Dermis microvascular lymphatic vessel endothelial cell (primary cell): ENCODE results near the gene PAM16. TPM values are rescaled to one million over a fixed set of nuclear protein-coding genes. Genes with fewer than 3 reads are reported as not detected.
"Not testable (repeated sequence)": the region's sequence is repeated elsewhere in the genome, so short reads cannot be mapped to it uniquely, and the experiment has no call there.

Experiments
- DNase-seq, 2 donors: peaks; one replicate each; pipeline versions ENCODE4 v3.0.0 to v3.0.0-alpha.2; 2010; ENCODE audit warnings: low read depth in 2 of 2
- total RNA-seq: library from RNA; depleted of rRNA; stranded (reverse); fragments of >200 nt; gene quantifications from 2 replicates; pipeline ENCODE4 v1.2.1, GENCODE V29; 2014

PAM16 gene
- total RNA-seq, 1 donor from 2014 or later = 19.8 TPM

DNA sequence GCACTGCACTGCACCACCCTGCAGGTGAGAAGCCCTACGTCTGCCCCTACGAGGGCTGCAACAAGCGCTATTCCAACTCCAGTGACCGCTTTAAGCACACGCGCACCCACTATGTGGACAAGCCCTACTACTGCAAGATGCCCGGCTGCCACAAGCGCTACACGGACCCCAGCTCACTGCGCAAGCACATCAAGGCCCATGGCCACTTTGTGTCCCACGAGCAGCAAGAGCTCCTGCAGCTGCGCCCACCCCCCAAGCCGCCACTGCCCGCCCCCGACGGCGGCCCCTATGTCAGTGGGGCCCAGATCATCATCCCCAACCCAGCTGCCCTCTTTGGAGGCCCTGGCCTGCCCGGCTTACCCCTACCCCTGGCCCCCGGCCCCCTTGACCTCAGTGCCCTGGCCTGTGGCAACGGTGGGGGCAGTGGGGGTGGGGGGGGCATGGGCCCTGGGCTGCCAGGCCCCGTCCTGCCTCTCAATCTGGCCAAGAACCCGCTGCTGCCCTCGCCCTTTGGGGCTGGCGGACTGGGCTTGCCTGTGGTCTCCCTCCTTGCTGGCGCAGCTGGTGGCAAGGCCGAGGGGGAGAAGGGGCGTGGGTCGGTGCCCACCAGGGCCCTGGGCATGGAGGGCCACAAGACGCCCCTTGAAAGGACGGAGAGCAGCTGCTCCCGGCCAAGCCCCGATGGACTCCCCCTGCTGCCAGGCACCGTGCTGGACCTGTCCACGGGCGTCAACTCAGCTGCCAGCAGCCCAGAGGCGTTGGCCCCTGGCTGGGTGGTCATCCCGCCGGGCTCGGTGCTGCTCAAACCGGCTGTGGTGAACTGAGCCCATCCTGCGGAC, 14.2 kb downstream of the PAM16 start:
- no peak for DNase-seq

DNA sequence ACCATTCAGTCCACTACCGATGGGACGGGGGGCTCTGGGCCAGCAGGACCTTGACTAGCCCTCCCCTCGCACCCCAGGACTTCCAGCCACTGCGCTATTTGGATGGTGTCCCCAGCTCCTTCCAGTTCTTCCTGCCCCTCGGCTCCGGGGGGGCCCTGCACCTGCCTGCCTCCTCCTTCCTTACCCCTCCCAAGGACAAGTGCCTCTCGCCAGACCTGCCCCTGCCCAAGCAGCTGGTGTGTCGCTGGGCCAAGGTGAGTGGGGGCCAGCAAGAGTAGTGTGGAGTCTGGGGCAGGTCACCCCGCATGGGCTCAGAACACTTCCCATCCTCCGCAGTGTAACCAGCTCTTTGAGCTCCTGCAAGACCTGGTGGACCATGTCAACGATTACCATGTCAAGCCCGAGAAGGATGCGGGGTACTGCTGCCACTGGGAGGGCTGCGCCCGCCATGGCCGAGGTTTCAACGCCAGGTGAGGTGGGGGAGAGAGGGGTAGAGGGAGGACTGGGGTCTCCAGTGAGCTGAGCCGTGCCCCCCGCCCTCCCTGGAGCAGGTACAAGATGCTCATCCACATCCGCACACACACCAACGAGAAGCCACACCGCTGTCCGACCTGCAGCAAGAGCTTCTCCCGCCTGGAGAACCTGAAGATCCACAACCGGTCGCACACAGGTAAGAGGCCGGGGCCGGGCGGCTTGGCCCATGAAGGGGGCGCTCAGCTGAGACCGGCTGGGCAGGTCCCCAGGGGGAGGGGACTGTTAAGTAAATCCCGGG, 16.2 kb downstream of the PAM16 start:
- DNase-seq = no peak

DNA sequence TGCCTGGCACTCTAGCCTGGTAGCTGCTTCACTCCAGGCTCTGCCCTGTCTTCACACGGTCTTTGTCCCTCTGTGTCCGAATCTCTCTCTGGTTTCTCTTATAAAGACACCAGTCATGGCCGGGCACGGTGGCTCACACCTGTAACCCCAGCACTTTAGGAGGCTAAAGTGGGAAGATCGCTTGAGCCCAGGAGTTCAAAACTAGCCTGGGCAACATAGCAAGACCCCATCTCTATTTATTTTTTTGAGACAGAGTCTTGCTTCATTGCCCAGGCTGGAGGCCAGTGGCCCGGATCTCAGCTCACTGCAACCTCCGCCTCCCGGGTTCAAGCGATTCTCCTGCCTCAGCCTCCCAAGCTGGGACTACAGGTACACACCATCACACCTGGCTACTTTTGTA, 17.4 kb downstream of the PAM16 start:
- DNase-seq = not testable (repeated sequence)

DNA sequence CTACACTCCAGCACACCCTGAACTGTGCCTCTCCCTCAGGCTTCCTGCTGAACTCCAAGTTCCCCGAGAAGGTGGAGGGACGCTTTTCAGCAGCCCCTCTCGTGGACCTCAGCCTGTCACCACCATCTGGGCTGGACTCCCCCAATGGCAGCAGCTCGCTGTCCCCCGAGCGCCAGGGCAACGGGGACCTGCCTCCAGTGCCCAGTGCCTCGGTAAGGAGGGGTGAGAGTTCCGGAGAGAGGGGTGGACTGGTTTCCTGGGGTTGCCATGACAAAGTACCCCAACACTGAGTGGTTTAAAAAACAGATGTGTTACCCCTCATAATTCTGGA, 17.8 kb downstream of the PAM16 start:
- DNase-seq = no peak

DNA sequence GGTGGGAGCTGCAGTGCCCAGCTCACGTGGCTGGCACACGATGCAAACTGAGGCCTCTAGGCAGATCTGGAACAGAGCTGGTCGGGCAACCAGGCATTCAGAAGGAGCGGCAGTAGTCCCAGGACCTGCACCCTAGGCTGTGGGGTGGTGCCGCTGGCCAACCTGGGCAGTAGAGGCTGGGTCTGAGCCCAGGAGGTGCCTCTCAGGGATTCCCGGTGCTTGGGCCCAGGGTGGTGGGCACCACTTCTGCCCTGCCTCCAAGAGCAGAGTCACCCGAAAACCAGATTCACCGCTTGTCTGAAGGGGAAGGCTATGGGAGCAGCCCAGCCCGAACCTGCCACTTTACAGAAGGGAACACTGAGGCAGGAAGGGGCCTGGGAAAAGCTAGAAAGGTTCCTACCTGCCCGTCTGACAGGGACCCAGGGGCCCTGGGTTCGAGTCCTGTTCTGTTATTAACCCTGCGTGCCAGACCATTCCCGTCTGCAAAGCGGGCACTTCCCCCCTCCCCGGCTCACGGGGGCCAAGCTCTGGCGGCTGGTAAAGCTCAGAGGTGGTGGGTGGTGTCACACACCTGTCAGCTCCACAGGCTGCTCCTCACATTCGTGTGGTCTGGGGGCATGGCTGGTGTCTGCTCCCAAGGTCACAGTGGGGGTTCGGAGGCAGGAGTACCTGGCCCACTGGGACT, 18.4 kb downstream of the PAM16 start:
- DNase-seq = no peak

DNA sequence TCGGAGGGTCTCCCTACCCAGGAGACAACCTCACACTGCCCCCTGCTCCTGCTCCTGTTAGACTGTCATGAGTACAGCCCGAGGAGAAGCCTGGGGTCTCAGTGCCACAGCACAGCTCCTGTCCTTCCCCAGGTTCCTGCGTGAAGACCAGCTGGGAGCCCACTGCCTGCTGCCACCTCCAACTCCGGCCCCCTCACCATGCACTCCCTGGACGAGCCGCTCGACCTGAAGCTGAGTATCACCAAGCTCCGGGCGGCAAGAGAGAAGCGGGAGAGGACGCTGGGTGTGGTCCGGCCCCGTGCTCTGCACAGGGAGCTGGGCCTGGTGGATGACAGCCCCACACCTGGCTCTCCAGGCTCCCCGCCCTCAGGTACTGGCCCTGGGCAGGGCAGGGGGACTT, 19.0 kb downstream of the PAM16 start:
- DNase-seq = no peak

DNA sequence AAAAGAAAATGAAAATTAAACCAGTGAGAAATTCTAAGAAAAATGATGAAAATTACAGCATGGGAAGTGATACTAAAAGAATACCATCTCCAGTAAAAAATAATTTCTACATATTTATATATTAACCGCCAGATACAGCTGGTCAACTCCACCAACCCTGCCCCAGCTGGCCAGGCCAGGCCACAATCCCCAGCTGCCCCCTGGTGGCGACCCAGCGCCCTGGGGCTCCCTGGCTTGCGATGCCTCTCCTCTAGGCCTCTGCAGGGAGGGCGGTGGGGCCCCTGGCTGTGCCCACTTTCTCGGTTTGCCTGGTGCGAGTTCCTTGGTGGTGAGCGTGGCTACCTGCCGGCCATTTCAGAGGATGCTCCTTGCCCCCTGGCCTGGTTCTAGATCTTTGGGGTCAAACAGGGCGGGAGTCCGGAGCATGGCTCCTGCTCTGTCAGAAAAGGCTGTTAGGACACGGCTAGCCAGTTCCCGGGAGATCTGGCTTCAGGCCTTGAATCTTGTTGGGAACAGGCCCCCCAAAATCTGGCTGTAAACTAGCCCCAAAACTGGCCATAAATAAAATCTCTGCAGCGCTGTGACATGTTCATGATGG, 20.7 kb downstream of the PAM16 start:
- DNase-seq = peak; percentile 47 to 76

DNA sequence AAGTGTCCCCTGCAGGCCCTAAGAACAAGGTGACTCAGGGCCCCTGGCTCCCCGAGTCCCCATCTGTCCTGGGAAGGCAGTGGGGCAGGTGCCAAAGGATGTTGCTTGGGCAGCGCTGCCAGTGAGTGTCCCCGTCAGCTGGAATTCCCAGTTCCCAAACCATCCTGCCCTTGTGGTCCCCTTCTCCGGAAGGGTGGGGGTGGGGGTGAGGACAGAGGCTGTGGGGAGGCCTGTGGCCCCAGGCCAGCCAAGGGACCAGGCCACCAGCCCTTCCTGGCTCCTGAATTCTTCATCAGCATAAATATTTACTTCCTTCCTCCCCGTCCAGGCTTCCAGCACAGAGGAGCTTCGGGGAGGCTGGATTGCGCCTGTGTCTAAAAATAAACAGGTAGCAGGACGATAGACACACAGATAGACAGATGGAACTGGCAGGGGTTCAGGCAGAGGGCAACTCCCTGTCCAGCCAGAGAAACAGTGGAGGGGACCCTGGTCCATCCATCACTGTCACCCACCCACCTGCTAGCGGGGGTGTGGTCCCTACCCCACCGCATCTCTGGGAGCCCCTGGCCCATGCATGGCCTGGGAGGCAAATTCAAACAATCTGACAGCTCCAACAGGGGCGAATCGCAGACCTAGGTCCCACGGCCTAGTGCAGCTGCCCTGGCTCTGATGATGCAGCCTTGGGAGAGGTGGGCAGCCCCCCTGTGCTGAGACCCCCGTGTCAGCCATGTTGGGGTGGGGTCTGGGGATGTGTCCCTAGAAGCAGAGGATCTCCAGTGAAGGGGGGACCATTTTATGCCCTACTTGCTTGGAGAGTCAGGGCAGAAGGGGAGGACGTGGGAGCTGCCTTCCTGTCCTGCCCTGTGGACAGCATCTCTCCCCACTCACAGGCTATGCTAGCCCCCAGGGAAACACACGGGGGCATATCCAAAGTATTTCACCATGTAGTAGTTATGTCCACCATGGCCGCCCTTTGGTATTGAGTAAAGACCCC, 22.0 kb downstream of the PAM16 start:
- DNase-seq = no peak

DNA sequence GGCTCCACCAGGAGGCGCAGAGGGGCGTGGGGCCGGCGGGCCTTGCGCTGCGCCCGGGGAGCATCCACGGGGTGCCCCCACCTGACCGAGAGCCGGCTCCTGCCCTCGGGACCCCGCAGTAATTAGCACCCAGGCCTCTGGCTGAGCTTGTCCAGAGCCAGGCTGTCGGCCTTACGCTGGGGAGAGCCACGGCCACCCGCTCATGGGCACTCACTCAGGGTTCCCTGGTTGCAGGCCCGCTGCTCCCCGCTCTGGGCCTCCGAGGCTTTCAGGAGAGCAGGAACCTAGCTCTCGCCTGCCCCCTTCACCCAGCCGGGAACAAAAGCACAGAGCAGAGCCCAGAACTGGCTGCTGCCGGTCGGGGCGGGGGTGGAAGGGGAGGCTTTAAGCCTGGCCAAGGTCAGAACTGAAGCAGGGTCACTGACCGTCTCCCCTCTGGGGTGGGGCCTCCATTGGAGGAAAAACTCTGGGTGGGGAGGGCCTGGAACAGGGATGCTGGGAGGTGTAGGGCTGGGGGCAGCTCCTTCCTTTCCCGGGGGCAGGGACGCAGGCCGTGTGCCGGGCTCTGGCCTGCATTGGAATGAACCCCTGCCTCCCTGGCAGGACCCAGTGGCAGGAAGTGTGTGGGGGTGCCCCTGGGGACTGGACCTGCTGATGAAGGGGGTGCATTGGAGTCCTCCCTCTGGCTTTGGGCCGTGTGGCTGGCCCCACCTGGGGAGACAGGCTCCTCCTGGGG, 22.9 kb downstream of the PAM16 start:
- DNase-seq = peak; percentile 43 to 78

DNA sequence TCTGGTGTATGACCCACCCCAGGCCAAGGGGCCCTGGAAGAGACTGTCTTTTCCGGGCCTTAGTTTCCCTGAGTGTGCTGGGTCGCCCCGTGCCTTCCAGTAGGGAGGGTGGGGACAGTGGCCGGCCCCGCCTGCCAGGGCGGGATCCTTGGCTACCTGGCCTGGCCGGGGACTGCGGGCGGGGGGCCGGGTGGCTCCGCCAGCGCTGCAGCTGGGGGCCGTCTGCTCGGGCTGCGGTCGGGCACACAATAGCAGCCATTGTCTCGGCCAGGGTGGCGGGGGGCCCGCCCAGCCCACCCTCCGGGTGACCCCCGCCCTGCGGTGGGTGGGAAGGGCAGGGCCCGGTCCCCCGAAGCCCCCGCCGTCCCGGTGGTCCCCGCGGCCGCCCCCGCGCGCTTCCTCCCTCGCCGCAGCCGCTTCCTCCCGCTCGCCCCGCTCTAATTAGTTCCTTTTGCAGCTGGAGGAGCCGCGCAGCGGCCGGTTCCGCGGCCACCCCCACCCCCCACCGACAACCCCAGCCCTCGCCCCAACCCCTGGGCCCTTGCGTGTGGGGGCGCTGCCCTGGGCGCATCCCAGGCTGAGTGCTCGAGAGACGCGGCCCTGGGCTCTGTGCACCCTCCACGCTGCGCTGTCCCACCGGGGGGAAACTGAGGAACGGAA, 23.6 kb downstream of the PAM16 start:
- DNase-seq = no peak

DNA sequence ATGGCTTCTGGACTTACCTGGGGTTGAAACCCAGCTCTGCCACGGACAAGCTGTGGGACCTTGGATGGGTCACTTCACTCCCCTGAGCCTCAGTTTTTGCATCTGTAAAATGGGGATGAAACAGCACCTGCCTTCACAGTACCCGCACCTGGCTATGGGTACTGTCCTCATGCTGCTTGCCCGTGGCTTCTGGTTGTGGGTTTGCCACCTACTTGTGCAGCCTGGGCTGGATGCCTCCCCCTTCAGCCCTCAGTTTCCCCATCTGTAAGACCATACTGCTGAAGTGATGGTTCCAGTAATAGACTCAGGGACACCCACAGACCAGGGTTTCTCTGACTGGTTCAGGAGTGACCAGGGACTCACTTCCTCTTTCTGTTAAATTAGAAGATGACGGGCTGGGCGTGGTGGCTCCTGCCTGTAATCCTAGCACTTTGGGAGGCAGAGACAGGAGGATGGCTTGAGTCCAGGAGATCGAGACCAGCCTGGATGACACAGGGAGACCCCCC, 25.8 kb downstream of the PAM16 start:
- DNase-seq = no peak

DNA sequence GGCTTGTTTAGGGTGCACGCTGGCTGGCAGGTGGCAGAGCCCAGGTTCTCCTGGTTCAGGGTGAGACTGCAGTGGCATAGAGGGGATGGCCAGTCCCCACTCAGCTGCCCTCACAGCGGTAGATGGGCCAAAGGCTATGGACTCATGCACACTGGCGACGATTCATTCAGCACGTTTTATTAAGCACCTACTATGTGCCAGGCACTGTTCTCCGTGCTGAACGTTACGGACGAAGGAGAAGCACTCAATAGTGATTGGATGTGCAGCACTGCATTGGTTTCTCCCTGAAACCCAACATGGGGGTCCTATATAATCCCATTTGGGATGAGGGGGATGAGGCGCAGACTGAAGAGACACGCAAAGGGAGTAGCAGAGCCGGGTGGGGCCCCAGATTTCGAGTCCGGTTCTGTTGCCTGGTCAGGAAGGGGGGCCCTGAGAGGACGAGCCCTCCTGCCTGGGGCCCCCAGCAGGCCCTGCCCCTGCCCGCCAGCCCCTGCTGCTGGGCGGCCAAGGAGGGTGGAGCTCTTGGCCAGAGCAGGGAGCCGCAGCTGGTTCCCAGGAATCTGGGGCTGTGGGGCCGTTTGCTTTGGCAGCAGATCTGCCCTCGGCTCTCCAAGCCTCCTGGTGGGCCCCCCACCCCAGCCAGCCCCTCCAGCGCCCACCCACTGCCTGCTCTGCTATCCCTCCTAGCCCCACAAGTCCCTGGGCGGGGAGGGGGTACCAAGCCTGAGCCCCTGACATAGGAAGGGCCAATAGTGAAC, 26.4 kb downstream of the PAM16 start:
- no peak for DNase-seq

DNA sequence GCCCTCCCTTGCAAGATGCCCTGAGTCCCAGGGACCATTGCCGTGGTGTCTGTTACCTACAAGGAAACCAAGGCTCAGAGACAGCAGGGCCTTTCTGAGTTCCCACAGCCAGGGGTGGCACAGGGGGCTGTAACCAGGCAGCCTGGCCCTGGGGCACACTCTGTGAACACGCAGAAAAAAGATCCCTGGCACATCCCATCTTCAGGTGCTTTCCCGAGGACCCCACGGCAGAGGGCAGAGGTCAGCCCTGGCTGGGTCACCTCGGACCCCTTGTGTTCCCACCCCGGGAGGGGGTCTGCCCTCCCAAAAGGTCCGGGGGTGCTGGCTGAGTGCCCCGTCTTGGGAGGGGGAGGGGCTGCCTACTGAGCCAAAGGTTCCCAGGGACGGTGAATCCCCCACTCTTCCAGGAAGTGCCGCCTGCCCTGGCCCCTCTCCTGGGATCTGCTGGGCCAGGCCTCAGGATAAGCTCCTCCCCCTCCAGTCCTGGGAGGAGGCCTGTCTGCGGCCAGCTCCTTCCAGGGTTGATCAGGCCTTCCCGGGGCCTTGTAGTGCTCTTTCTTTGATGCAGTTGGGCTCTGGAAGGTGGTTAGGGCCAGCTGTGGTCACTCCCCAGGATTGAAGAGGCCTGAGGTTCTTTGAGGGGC, 27.2 kb downstream of the PAM16 start:
- DNase-seq = no peak

DNA sequence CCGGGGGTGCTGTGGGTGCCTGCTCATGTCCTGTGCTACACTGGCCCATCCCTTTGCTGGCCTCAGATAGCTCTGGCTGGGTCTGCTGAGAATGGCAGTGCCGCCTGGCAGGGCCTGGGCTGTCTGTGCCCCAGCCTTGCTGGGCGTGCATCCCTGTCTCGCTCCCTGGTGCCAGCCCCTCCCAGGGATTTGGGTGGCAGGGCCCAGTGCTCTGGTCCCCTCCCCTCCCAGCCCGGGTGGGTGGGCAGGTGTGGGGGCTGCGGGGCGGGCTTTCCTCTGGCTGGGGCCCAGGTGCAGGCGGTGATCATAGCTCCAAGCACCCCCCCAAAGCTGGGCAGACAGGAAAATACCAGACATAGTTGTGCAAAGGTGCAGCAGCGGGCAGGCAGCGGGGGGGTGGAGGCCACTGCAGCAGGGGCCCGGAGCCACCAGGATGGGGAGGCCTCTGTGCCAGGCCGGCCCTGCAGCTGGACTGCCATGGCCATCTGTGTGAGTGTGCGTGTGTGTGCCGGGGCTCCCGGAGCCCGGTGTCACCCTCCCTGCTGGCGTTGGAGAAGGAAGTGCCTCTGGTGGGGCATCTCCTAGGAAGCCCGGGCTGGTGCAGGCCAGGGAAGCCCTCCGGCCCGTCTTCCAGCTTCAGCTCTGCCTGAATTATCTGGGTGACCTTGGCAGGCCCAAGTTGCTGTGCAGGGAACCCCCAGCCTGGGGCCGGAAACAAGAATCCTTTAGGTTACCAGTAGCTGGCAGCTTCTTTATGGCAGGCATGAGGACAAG, 27.9 kb downstream of the PAM16 start:
- no peak for DNase-seq

DNA sequence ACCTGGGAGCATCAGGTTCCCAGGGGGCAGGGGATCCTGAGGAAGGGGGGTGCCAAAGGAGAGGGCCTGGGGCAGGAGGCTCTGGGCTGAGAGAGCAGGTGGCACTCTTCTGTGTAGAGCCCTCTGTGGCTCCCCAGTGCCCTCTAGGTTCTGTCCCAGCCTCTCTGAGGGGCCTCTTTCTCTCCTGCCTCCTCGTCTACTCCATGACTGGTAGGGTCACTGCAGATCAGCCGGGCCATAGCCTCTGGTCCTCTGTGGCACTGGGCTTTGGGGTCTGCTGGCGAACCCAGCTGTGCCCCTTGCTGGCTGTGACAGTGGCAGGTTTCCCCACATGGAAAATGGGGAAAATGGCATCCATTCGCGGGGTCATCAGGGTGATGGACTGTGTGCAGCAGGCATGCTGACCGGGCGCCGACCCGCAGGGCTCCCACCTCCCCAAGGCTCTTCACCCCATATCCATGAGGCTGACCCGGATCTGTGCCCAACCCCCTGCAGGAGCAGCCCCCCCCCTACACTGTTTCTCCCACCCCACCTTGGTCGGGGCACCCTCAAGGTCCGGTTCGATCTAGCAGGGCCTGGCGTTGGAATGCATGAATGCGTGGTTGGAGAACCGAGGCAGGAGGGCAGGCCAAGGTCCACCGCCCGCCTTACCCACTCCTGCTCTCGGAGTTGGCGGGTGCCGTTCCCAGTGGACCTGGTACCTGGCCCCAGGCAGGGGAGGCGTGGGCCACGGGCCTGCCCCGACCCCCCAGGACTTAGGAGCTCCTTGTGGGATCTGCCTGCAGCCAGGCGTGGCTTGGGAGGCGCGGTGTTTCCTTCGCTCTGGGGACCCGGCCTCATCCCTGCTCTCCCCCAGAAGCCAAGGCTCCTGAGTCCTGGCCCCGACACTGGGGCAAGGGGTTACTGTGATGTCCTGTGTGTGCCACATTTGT, 28.7 kb downstream of the PAM16 start:
- no peak for DNase-seq
